ENCODE measurements around the gene SLC7A1.

GRCh38 chr13:29484796-29485195 is 110.7 kb downstream of the SLC7A1 start:
- no peak for TF ChIP-seq CTCF (conservative IDR thresholded peaks at IDR 0.05)
- TF ChIP-seq ZFX (IDR thresholded peaks at IDR 0.05) = no peak

Measured in C4-2B (cell line).